Suprapubic skin (tissue), 4 donors: Measurements from ENCODE around the gene ENTREP1.

Source experiments
- EP300 ChIP-seq: sonication (generic); formaldehyde crosslinking; IDR thresholded peaks from one replicate; pipeline ENCODE4 v1.6.1; 2017; ENCODE audit warnings: antibody characterized with exemption
- POLR2A ChIP-seq, 2 donors: fragments of 450-650 bp; IDR thresholded peaks; one replicate each; pipeline ENCODE4 v1.6.1; 2017; ENCODE audit warnings: antibody characterized with exemption in 2 of 2, mild to moderate bottlenecking in 2 of 2, moderate library complexity in 2 of 2
- POLR2AphosphoS5 ChIP-seq, 3 donors: sonication (generic); formaldehyde crosslinking; IDR thresholded peaks; one replicate each; pipeline ENCODE4 v1.6.1; 2017; ENCODE audit warnings: antibody characterized with exemption in 3 of 3

GRCh38 chr9:69391946-69392345 is 66.9 kb downstream of the ENTREP1 start:
- TF ChIP-seq POLR2A (IDR thresholded peaks at IDR 0.05) (no peak), POLR2AphosphoS5 (IDR thresholded peaks at IDR 0.05) (no peak), EP300 (no peak)
